Measurements from ENCODE around the gene ERMARD. TPM values are rescaled to one million over a fixed set of nuclear protein-coding genes. Genes with fewer than 3 reads are reported as not detected.

ERMARD gene
- 10 to 100 TPM; 37.9 to 43.4 (median 39.4) TPM for polyA plus RNA-seq (ENCODE audit: insufficient read length in 3 of 3)

DNA sequence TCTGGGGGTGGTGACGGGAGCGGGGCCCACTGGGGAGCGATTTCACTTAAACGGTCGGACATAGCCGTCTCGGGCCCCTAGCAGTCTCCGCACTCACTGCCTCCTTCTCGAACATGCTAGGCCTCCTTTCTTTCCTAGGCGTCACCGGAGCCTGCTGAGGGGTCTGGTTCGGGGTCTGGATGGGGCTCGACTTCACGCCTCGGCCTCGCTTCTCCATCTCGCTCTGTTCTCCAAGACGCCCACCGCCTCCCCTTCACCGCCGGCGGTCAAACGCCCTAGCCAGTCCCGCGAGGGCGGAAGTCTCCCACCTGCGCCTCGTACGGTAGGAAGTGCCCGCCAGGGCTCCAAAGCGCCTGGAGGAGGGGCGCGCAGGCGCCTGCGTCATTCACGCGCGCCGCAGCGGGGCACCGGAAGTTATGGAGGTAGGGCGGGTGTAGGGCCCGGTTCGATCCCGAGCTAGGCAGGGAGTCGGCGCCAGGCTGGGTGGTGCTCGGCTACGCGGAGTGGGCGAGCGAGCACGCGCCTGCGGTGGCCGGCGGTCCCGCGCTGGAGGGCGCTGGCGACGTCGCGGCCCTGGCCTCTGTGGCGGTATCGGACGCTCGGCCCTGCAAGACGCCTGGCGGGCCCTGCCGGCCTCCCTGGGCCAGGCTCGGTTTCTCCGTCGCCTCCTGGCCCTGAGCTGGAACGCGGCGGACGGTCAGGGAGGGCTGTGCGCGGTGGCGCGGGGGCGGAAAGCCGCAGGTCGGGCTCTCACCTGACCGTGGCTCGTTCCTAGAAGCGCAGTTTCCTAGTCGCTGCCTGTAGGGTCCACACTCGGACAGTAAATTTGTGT is at the start of gene ERMARD, which contains the start of gene DYNLT2:
Gene ERMARD, plus strand, starts transcription at position 381 of the 832 bp plus-strand sequence. Its CDS starts 36 bp downstream, at position 417.
Gene DYNLT2, minus strand, starts transcription at position 331 of the 832 bp plus-strand sequence. Its CDS starts 114 bp downstream, at position 217.
- DNase-seq (ENCODE audit: low read depth in 3 of 3, low spot score in 2 of 3), result peak; percentile 87 to 91 (median 90)

GRCh38 chr6:169701954-169702839 is 49.2 kb upstream of the ERMARD start, which contains the start of the genes C6orf120 and WDR27:
Gene C6orf120 (plus strand): TSS chr6:169702126. CDS start chr6:169702460, 334 bp downstream.
Gene WDR27 (minus strand): TSS chr6:169702029. CDS start chr6:169689005, 13,024 bp downstream.
- peak; percentile 86 to 90 (median 88) for DNase-seq (ENCODE audit: low read depth in 3 of 3, low spot score in 2 of 3)

- no peak for DNase-seq (ENCODE audit: low read depth in 3 of 3, low spot score in 2 of 3)
Observed at GRCh38 chr6:169702840-169703246, 48.6 kb upstream of the ERMARD start.

DNA sequence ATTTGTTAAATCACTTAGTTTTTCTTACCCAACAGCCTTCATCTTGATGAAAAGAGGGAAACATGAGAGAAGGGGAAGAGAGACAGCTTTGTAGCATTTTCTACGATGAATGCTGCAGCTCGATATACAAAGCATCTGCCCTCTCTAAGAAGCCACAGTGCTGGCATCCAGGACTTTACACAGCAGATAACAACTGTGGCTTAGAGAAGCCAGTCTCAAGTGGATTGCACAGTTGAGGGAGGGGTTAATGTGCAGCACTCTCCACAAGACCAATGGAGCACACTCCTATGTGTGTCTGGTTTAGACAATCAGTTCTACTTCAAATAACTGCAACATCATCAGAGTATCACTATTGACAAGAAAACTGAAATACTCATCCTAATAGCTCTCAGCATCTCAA is 43.6 kb upstream of the ERMARD start:
- no peak for DNase-seq (ENCODE audit: low read depth in 3 of 3, low spot score in 2 of 3)

GRCh38 chr6:169709293-169709692 is 42.1 kb upstream of the ERMARD start:
- DNase-seq (ENCODE audit: low read depth in 3 of 3, low spot score in 2 of 3), result no peak

DNA sequence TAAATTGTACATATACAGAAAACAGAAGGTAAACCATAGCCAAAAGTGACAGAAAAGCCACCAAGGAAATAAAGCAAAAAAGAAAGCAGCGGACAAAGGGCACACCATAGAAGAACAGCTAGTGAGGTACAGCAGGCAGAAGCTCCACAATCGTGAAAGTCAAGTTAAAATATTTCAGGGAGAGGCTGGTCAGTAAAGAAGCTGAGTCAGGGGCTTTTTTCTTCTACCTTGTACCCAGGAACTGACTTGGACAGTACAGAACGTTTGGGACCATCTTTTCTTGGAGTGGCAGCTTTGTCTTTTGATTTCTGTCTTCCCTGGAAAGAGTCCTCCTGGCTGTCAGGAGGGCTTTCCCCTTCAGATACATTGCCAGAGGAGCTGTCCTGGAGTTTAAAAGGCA is 41.4 kb upstream of the ERMARD start:
- no peak for DNase-seq (ENCODE audit: low read depth in 3 of 3, low spot score in 2 of 3)

GRCh38 chr6:169714178-169714577 is 37.2 kb upstream of the ERMARD start:
- no peak for DNase-seq (ENCODE audit: low read depth in 3 of 3, low spot score in 2 of 3)

DNA sequence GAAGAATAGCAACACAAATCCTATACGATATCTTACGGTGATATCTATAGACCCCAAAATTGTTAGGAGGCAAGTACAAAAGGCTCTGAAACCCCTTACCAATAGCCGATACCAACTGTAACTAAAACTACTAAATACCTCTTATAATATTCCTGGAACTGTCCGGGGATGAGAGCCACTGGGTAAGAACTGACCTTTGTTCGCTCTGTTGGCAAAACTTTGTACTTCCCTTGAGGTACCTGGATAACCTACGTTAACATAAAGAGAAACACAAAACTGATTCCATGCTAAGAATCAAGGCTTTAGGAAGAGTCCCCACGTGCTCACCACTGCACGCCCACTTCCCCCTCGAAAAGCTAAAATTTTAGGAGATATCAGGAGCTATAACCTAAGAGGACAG is 36.8 kb upstream of the ERMARD start:
- no peak for DNase-seq (ENCODE audit: low read depth in 3 of 3, low spot score in 2 of 3)

DNA sequence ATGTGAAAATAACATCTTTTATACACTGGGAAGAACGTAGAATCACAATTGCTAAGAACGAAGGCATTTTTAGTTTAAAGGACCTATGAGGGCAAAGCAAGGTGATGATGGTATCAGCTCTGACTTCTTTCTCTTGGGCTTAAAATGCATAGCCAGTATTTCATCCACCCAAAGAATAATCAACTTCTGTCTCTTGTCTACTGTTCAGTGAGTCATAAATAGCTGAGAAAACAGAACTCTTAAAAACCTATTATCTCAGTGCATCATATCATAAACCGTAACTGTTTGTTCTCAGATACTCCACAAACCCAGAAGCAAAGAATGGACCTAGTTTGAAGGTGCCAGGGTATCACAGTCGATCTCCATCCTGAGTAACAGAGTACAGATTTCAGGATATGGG is 32.3 kb upstream of the ERMARD start:
- DNase-seq (ENCODE audit: low read depth in 3 of 3, low spot score in 2 of 3), result no peak

DNA sequence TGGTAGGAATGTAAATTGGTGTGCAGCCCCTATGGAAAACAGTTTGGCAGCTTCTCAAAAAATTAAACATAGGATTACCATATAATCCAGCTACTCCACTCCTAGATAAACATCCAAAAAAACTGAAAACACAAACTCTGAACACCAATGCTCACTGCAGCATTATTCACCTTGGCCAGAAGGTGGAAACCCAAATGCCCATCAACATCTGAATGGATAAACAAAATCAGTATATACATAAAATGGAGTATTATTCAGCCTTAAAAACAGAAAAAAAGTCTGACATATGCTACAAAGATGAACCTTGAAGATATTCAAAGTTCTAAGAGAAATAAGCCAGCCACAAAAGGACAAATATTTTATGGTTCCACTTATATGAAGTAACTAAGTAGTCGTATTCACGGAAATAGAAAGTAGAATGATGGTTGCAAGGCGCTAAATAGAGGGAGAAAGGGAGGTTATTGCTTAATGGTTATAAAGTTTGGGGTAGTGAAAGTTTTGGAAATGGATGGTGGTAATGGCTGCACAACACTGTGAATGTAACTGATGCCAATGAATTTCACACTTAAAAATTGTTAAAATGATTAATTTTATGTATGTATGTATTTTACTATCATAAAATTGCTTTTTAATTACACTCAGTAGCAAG is 31.1 kb upstream of the ERMARD start:
- DNase-seq (ENCODE audit: low read depth in 3 of 3, low spot score in 2 of 3), result no peak

DNA sequence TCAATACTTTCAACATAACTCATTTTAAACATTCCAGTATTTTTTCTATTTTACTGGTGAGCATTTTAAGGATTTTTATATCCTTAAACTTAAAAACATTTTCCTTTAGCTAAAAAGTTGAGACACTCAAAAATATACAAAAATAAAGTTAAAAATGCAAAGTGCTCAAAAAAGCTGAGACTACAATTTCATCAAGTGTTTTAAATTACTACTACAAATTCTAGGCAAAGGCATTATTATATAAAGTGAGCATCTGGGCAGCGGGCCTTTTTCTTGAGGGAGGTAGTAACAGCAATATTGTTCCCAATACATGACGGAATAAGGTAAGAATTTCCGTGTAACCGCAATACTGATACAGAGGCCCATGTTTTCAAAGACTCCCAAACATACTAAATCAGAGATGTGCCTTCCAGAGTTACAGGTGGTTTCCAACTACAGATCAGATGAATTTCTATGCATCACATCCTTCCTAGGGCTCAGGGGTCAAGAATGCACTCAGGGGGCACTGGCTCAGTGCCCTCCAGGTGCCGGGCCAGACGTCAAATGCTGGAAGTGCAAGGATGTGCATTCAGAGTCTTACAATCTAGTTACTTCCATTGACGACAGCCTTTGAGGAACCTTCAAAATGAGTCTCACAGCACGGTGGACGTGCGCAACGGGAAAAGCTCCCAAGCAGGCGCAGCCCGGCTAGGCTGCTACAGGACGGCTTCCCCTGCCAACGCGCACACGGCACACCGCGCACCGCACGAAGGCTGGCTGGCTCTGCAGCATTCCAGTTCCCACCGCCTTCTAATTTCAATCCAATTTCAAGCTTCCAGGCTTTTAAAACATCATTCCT is 28.8 kb upstream of the ERMARD start:
- DNase-seq (ENCODE audit: low read depth in 3 of 3, low spot score in 2 of 3), result no peak

GRCh38 chr6:169723200-169723909 is 28.1 kb upstream of the ERMARD start:
- peak in 1 of 3 donors; percentile 54 for DNase-seq (ENCODE audit: low read depth in 3 of 3, low spot score in 2 of 3)

- DNase-seq (ENCODE audit: low read depth in 3 of 3, low spot score in 2 of 3), result no peak
Observed at GRCh38 chr6:169723991-169724493, 27.4 kb upstream of the ERMARD start.

- DNase-seq (ENCODE audit: low read depth in 3 of 3, low spot score in 2 of 3), result no peak
Observed at GRCh38 chr6:169724494-169725124, 26.8 kb upstream of the ERMARD start, which contains the start of gene PHF10. Gene PHF10 (minus strand): TSS chr6:169724500. CDS start chr6:169723931, 569 bp downstream.

- peak in 1 of 3 donors; percentile 51 for DNase-seq (ENCODE audit: low read depth in 3 of 3, low spot score in 2 of 3)
Observed at GRCh38 chr6:169725125-169726048, 26.0 kb upstream of the ERMARD start.

GRCh38 chr6:169726049-169726400 is 25.4 kb upstream of the ERMARD start:
- no peak for DNase-seq (ENCODE audit: low read depth in 3 of 3, low spot score in 2 of 3)

- no peak for DNase-seq (ENCODE audit: low read depth in 3 of 3, low spot score in 2 of 3)
Observed at GRCh38 chr6:169726963-169727362, 24.5 kb upstream of the ERMARD start.
